Adrenal gland (tissue), 5 donors: Measurements from ENCODE around the gene MEF2C.

Experiments used
- POLR2A ChIP-seq, 2 donors: fragments of 450-650 bp; IDR thresholded peaks; one replicate each; pipeline ENCODE4 v1.6.1; 2017; ENCODE audit warnings: antibody characterized with exemption in 2 of 2, mild to moderate bottlenecking in 2 of 2, moderate library complexity in 1 of 2
- TF ChIP-seq, protein P1 (sequence below), 6 experiments: fragments of 450-650 bp in 4 of 6; fragments of 200-600 bp in 2 of 6; sonication (generic) in 1 of 6; IDR thresholded peaks; 1 replicate in 5 of 6; 2 replicates in 1 of 6; pipeline versions ENCODE4 v1.5.1 to v1.8.0; 2016 to 2021; ENCODE audit warnings: antibody characterized with exemption in 6 of 6, mild to moderate bottlenecking in 2 of 6, moderate library complexity in 1 of 6
- donor health status: DM: no; HTN: no; CAD: no.

DNA sequence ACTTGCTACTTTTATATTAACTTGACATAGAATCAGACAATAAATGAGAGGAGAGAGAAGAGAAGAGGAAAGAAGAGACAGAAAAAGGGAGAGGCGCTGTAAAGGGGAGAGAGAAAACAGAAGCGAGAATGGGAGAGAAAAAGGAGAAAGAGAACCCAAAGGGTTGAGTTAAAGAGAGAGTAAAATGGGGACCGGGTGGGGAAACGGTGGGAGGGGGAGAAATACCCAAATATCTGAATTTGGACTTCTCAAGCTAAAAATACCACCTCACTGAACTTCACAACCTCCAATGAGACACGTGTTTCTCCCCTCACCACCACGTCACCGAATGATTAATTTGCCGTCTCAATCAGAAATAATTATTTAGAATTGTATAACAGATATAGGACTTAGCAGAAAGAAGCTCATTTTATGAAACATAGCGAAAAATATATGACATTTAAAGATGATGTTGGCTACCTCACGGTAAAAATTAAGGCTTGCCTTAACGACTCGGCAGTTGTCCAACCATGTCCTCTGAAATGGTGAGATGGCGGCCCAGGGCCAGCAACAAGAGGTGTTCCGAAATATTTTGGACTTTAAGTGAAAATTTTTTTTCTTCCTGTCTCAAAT, 204.1 kb downstream of the MEF2C start:
- TF ChIP-seq, protein P1, sequence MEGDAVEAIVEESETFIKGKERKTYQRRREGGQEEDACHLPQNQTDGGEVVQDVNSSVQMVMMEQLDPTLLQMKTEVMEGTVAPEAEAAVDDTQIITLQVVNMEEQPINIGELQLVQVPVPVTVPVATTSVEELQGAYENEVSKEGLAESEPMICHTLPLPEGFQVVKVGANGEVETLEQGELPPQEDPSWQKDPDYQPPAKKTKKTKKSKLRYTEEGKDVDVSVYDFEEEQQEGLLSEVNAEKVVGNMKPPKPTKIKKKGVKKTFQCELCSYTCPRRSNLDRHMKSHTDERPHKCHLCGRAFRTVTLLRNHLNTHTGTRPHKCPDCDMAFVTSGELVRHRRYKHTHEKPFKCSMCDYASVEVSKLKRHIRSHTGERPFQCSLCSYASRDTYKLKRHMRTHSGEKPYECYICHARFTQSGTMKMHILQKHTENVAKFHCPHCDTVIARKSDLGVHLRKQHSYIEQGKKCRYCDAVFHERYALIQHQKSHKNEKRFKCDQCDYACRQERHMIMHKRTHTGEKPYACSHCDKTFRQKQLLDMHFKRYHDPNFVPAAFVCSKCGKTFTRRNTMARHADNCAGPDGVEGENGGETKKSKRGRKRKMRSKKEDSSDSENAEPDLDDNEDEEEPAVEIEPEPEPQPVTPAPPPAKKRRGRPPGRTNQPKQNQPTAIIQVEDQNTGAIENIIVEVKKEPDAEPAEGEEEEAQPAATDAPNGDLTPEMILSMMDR (IDR thresholded peaks at IDR 0.05), result no peak
- no peak for TF ChIP-seq POLR2A (IDR thresholded peaks at IDR 0.05)
